Measurements from ENCODE around the gene ASB17. TPM values are rescaled to one million over a fixed set of nuclear protein-coding genes. Genes with fewer than 3 reads are reported as not detected.

ASB17 gene
- total and polyA plus RNA-seq, 2 experiments from 2014 or later, result not detected

DNA sequence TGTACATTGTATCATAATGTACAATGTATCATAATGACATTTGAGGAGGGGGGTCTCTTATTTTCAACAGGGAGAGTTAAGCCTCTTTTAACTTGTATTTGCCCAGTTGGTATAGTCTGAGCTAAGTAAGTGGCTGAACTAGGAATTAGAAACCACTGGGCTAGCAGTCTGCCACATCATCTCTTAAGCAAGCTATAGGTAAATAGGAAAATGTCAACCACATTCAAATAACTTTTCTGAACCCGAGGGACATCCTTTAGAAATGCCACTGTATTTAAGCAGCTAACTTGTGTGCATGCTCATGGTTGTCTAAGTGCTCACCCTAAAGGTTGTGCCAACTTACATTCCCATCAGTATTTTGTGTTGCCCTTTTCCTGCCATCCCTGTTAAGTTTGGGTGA lies 35.5 kb upstream of the ASB17 start:
- no peak overlapping the region for H3K4me3 Mint-ChIP-seq
- no peaks in the 10 kb centered on the region for H3K36me3 Mint-ChIP-seq (ENCODE audit: low read depth)
- H2AFZ ChIP-seq, result no peak overlapping the region
- no peak overlapping the region for H3K27ac ChIP-seq (ENCODE audit: low read depth)
- DNase-seq (ENCODE audit: low spot score), result no peak
- H3K36me3 ChIP-seq (ENCODE audit: insufficient read depth), result no peaks in the 10 kb centered on the region
- no peaks in the 10 kb centered on the region for H3K27me3 ChIP-seq (ENCODE audit: insufficient read depth)
- H3F3A ChIP-seq (replicated peaks; ENCODE audit: low read depth), result no peaks in the 10 kb centered on the region
- no peaks in the 10 kb centered on the region for H4K20me1 ChIP-seq (replicated peaks; ENCODE audit: insufficient read depth)
- H3K9me3 Mint-ChIP-seq, result no peaks in the 10 kb centered on the region
- no peaks in the 10 kb centered on the region for H3K27me3 Mint-ChIP-seq (ENCODE audit: insufficient read depth, low read depth, poor library complexity)
- H3K9me2 ChIP-seq (ENCODE audit: insufficient read depth), result no peaks in the 10 kb centered on the region
- H3K4me1 Mint-ChIP-seq, result peaks cover 4% of the 10 kb centered on the region
- H3K4me1 ChIP-seq (ENCODE audit: insufficient read depth), result no peaks in the 10 kb centered on the region
- no peaks in the 10 kb centered on the region for H3K79me2 ChIP-seq (replicated peaks; ENCODE audit: insufficient read depth)
- no peak for ATAC-seq
- TF ChIP-seq, protein P1, sequence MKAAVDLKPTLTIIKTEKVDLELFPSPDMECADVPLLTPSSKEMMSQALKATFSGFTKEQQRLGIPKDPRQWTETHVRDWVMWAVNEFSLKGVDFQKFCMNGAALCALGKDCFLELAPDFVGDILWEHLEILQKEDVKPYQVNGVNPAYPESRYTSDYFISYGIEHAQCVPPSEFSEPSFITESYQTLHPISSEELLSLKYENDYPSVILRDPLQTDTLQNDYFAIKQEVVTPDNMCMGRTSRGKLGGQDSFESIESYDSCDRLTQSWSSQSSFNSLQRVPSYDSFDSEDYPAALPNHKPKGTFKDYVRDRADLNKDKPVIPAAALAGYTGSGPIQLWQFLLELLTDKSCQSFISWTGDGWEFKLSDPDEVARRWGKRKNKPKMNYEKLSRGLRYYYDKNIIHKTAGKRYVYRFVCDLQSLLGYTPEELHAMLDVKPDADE (IDR thresholded peaks at IDR 0.05), result no peak
- no peak for TF ChIP-seq EZH2 (IDR thresholded peaks at IDR 0.05; ENCODE audit: low read depth, unreplicated experiment)
- no peak for TF ChIP-seq ZNF331 (CRISPR knock-in tag; IDR thresholded peaks at IDR 0.05; ENCODE audit: low read depth)
- TF ChIP-seq ZNF114 (CRISPR knock-in tag; IDR thresholded peaks at IDR 0.05), result no peak
- TF ChIP-seq, protein P2, sequence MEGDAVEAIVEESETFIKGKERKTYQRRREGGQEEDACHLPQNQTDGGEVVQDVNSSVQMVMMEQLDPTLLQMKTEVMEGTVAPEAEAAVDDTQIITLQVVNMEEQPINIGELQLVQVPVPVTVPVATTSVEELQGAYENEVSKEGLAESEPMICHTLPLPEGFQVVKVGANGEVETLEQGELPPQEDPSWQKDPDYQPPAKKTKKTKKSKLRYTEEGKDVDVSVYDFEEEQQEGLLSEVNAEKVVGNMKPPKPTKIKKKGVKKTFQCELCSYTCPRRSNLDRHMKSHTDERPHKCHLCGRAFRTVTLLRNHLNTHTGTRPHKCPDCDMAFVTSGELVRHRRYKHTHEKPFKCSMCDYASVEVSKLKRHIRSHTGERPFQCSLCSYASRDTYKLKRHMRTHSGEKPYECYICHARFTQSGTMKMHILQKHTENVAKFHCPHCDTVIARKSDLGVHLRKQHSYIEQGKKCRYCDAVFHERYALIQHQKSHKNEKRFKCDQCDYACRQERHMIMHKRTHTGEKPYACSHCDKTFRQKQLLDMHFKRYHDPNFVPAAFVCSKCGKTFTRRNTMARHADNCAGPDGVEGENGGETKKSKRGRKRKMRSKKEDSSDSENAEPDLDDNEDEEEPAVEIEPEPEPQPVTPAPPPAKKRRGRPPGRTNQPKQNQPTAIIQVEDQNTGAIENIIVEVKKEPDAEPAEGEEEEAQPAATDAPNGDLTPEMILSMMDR (conservative IDR thresholded peaks at IDR 0.05; ENCODE audit: low read depth in 2 of 2), result no peak
- no peak for TF ChIP-seq POLR2AphosphoS5 (IDR thresholded peaks at IDR 0.05; ENCODE audit: low read depth)
- TF ChIP-seq, protein P3, sequence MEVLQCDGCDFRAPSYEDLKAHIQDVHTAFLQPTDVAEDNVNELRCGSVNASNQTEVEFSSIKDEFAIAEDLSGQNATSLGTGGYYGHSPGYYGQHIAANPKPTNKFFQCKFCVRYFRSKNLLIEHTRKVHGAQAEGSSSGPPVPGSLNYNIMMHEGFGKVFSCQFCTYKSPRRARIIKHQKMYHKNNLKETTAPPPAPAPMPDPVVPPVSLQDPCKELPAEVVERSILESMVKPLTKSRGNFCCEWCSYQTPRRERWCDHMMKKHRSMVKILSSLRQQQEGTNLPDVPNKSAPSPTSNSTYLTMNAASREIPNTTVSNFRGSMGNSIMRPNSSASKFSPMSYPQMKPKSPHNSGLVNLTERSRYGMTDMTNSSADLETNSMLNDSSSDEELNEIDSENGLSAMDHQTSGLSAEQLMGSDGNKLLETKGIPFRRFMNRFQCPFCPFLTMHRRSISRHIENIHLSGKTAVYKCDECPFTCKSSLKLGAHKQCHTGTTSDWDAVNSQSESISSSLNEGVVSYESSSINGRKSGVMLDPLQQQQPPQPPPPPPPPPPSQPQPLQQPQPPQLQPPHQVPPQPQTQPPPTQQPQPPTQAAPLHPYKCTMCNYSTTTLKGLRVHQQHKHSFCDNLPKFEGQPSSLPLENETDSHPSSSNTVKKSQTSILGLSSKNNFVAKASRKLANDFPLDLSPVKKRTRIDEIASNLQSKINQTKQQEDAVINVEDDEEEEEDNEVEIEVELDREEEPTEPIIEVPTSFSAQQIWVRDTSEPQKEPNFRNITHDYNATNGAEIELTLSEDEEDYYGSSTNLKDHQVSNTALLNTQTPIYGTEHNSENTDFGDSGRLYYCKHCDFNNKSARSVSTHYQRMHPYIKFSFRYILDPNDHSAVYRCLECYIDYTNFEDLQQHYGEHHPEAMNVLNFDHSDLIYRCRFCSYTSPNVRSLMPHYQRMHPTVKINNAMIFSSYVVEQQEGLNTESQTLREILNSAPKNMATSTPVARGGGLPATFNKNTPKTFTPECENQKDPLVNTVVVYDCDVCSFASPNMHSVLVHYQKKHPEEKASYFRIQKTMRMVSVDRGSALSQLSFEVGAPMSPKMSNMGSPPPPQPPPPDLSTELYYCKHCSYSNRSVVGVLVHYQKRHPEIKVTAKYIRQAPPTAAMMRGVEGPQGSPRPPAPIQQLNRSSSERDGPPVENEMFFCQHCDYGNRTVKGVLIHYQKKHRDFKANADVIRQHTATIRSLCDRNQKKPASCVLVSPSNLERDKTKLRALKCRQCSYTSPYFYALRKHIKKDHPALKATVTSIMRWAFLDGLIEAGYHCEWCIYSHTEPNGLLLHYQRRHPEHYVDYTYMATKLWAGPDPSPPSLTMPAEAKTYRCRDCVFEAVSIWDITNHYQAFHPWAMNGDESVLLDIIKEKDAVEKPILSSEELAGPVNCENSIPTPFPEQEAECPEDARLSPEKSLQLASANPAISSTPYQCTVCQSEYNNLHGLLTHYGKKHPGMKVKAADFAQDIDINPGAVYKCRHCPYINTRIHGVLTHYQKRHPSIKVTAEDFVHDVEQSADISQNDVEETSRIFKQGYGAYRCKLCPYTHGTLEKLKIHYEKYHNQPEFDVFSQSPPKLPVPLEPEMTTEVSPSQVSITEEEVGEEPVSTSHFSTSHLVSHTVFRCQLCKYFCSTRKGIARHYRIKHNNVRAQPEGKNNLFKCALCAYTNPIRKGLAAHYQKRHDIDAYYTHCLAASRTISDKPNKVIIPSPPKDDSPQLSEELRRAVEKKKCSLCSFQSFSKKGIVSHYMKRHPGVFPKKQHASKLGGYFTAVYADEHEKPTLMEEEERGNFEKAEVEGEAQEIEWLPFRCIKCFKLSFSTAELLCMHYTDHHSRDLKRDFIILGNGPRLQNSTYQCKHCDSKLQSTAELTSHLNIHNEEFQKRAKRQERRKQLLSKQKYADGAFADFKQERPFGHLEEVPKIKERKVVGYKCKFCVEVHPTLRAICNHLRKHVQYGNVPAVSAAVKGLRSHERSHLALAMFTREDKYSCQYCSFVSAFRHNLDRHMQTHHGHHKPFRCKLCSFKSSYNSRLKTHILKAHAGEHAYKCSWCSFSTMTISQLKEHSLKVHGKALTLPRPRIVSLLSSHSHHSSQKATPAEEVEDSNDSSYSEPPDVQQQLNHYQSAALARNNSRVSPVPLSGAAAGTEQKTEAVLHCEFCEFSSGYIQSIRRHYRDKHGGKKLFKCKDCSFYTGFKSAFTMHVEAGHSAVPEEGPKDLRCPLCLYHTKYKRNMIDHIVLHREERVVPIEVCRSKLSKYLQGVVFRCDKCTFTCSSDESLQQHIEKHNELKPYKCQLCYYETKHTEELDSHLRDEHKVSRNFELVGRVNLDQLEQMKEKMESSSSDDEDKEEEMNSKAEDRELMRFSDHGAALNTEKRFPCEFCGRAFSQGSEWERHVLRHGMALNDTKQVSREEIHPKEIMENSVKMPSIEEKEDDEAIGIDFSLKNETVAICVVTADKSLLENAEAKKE (CRISPR knock-in tag; IDR thresholded peaks at IDR 0.05), result no peak
- TF ChIP-seq EZH2phosphoT487 (IDR thresholded peaks at IDR 0.05; ENCODE audit: unreplicated experiment), result no peak
- no peak for TF ChIP-seq NANOG (IDR thresholded peaks at IDR 0.05; ENCODE audit: borderline replicate concordance)
- TF ChIP-seq STAT1 (IDR thresholded peaks at IDR 0.05; ENCODE audit: unreplicated experiment), result no peak
- TF ChIP-seq, protein P4, sequence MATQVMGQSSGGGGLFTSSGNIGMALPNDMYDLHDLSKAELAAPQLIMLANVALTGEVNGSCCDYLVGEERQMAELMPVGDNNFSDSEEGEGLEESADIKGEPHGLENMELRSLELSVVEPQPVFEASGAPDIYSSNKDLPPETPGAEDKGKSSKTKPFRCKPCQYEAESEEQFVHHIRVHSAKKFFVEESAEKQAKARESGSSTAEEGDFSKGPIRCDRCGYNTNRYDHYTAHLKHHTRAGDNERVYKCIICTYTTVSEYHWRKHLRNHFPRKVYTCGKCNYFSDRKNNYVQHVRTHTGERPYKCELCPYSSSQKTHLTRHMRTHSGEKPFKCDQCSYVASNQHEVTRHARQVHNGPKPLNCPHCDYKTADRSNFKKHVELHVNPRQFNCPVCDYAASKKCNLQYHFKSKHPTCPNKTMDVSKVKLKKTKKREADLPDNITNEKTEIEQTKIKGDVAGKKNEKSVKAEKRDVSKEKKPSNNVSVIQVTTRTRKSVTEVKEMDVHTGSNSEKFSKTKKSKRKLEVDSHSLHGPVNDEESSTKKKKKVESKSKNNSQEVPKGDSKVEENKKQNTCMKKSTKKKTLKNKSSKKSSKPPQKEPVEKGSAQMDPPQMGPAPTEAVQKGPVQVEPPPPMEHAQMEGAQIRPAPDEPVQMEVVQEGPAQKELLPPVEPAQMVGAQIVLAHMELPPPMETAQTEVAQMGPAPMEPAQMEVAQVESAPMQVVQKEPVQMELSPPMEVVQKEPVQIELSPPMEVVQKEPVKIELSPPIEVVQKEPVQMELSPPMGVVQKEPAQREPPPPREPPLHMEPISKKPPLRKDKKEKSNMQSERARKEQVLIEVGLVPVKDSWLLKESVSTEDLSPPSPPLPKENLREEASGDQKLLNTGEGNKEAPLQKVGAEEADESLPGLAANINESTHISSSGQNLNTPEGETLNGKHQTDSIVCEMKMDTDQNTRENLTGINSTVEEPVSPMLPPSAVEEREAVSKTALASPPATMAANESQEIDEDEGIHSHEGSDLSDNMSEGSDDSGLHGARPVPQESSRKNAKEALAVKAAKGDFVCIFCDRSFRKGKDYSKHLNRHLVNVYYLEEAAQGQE (IDR thresholded peaks at IDR 0.05; ENCODE audit: unreplicated experiment), result no peak
- no peak overlapping the region for H3K4me3 ChIP-seq
- H3K27ac Mint-ChIP-seq, result no peak overlapping the region
- H3K4me2 ChIP-seq, result no peak overlapping the region
